Right atrium auricular region (tissue), 2 donors: Measurements from ENCODE around the gene DOCK1. TPM values are rescaled to one million over a fixed set of nuclear protein-coding genes. Genes with fewer than 3 reads are reported as not detected.

ENCODE experiments used
- DNase-seq: peaks from one replicate; pipeline ENCODE4 v3.0.0-alpha.2; 2019; ENCODE audit warnings: low spot score
- H3K27ac ChIP-seq, 2 donors: fragments of 200-600 bp; sonication (generic); 1 replicate in 1 of 2; 2 replicates in 1 of 2; pipeline ENCODE4 v1.5.1; 2016 to 2019
- H3K27me3 ChIP-seq, 2 donors: fragments of 200-600 bp; sonication (generic); one replicate each; pipeline versions ENCODE4 v1.5.1 to v1.6.0; 2017 to 2019
- H3K36me3 ChIP-seq: fragments of 200-600 bp; sonication (generic); one replicate; pipeline ENCODE4 v1.5.1; 2016
- H3K4me1 ChIP-seq, 2 donors: fragments of 200-600 bp; sonication (generic); one replicate each; pipeline versions ENCODE4 v1.5.1 to v1.6.0; 2017 to 2019
- H3K4me3 ChIP-seq, 2 donors: fragments of 200-600 bp; sonication (generic); 1 replicate in 1 of 2; 2 replicates in 1 of 2; pipeline ENCODE4 v1.5.1; 2017 to 2019; ENCODE audit warnings: mild to moderate bottlenecking in 1 of 2, moderate library complexity in 1 of 2
- H3K9me3 ChIP-seq, 2 donors: fragments of 200-600 bp; sonication (generic); one replicate each; pipeline ENCODE4 v1.5.1; 2019
- CTCF ChIP-seq, 2 donors: fragments of 200-600 bp; sonication (generic); IDR thresholded peaks; one replicate each; pipeline ENCODE4 v1.5.1; 2019; ENCODE audit warnings: antibody characterized with exemption in 2 of 2
- total RNA-seq, 2 donors: library from RNA; depleted of rRNA; stranded (reverse); fragments of >200 nt; gene quantifications; one replicate each; pipeline ENCODE4 v1.1.0, GENCODE V29; 2016

DOCK1 gene
- total RNA-seq, 2 donors from 2014 or later, result 13.0 to 16.8 TPM

GRCh38 chr10:127094984-127095383 lies 189.8 kb downstream of the DOCK1 start:
- H3K4me1 ChIP-seq, result no peaks in the 10 kb centered on the region
- no peak overlapping the region for H3K4me3 ChIP-seq
- no peaks in the 10 kb centered on the region for H3K9me3 ChIP-seq
- no peak for DNase-seq
- no peaks in the 10 kb centered on the region for H3K36me3 ChIP-seq
- H3K27me3 ChIP-seq, result no peaks in the 10 kb centered on the region
- TF ChIP-seq CTCF (IDR thresholded peaks at IDR 0.05), result no peak
- no peak overlapping the region for H3K27ac ChIP-seq

GRCh38 chr10:127100983-127101615 lies 195.9 kb downstream of the DOCK1 start:
- no peak overlapping the region for H3K27ac ChIP-seq
- H3K9me3 ChIP-seq, result no peaks in the 10 kb centered on the region
- no peak for DNase-seq
- peaks cover 2% of the 10 kb centered on the region for H3K36me3 ChIP-seq
- no peaks in the 10 kb centered on the region for H3K4me1 ChIP-seq
- no peak for TF ChIP-seq CTCF (IDR thresholded peaks at IDR 0.05)
- H3K4me3 ChIP-seq, result no peak overlapping the region
- H3K27me3 ChIP-seq, result no peaks in the 10 kb centered on the region

GRCh38 chr10:127102176-127102575 lies 196.9 kb downstream of the DOCK1 start:
- no peaks in the 10 kb centered on the region for H3K9me3 ChIP-seq
- no peak for DNase-seq
- H3K4me3 ChIP-seq, result no peak overlapping the region
- no peak for TF ChIP-seq CTCF (IDR thresholded peaks at IDR 0.05)
- H3K27ac ChIP-seq, result no peak overlapping the region
- H3K36me3 ChIP-seq, result peaks cover 11% of the 10 kb centered on the region
- H3K27me3 ChIP-seq, result no peaks in the 10 kb centered on the region
- H3K4me1 ChIP-seq, result no peaks in the 10 kb centered on the region

- H3K9me3 ChIP-seq, result no peaks in the 10 kb centered on the region
- no peaks in the 10 kb centered on the region for H3K27me3 ChIP-seq
- H3K36me3 ChIP-seq, result peaks cover 28% of the 10 kb centered on the region
Observed at GRCh38 chr10:127115100-127115499, 209.9 kb downstream of the DOCK1 start.

GRCh38 chr10:127117125-127117524 lies 211.9 kb downstream of the DOCK1 start:
- TF ChIP-seq CTCF (IDR thresholded peaks at IDR 0.05), result no peak
- Histone ChIP-seq H3K4me1 (no peaks in the 10 kb centered on the region), H3K9me3 (no peaks in the 10 kb centered on the region), H3K27ac (no peak overlapping the region), H3K4me3 (no peak overlapping the region), H3K27me3 (no peaks in the 10 kb centered on the region), H3K36me3 (peaks cover 18% of the 10 kb centered on the region)
- no peak for DNase-seq

More at GRCh38 chr10:127115100-127115499, 209.9 kb downstream of the DOCK1 start:
- Histone ChIP-seq H3K27ac (no peak overlapping the region), H3K4me3 (no peak overlapping the region), H3K4me1 (no peaks in the 10 kb centered on the region)
- no peak for TF ChIP-seq CTCF (IDR thresholded peaks at IDR 0.05)
- no peak for DNase-seq

- H3K4me3 ChIP-seq, result no peak overlapping the region
- H3K36me3 ChIP-seq, result peaks cover 12% of the 10 kb centered on the region
- no peaks in the 10 kb centered on the region for H3K27me3 ChIP-seq
- H3K27ac ChIP-seq, result no peak overlapping the region
- H3K9me3 ChIP-seq, result no peaks in the 10 kb centered on the region
- no peak for TF ChIP-seq CTCF (IDR thresholded peaks at IDR 0.05)
- H3K4me1 ChIP-seq, result no peaks in the 10 kb centered on the region
- no peak for DNase-seq
Observed at GRCh38 chr10:127118034-127118433, 212.8 kb downstream of the DOCK1 start.
